ENCODE measurements around the gene RAB37. TPM values are rescaled to one million over a fixed set of nuclear protein-coding genes. Genes with fewer than 3 reads are reported as not detected.

RAB37 gene
- total RNA-seq, 2 donors from 2014 or later: 0.66 to 0.78 TPM

DNA sequence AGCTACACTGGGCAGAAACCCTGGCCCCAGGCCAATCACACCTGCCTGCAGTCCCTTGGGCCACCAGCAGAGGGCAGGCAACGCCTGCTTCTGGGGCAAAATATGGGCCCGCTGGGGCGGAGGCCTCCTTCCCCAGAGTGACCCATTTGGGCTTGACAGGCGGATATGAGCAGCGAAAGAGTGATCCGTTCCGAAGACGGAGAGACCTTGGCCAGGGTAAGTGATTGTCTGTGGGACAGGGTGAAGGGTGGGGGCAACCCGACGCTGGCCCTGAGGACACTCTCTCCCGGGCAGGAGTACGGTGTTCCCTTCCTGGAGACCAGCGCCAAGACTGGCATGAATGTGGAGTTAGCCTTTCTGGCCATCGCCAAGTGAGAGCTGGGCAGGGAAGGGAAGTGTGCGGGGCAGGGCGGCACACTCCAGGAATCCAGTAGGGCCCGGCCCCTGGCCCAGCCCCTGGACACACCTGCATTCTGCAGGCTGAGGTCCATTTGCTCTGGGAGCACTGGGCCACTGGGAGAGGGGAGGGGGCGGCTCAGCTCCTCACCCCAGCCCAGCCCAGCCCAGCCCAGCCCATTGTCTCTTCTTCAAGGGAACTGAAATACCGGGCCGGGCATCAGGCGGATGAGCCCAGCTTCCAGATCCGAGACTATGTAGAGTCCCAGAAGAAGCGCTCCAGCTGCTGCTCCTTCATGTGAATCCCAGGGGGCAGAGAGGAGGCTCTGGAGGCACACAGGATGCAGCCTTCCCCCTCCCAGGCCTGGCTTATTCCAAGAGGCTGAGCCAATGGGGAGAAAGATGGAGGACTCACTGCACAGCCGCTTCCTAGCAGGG lies 7.9 kb downstream of the RAB37 start:
- Histone ChIP-seq H3K27me3 (no peaks in the 10 kb centered on the region), H3K4me3 (no peak overlapping the region), H3K36me3 (replicated peaks in 1 of 2; ENCODE audit: insufficient read depth in 1 of 2, low read depth in 2 of 2) (no peaks in the 10 kb centered on the region), H3K4me1 (peaks cover 23% of the 10 kb centered on the region), H3K9me3 (no peaks in the 10 kb centered on the region), H3K27ac (peak overlapping the region; percentile 33 to 84 (median 69))
- ATAC-seq: peak; percentile 43
- peak; percentile 87 to 95 (median 92) for DNase-seq
- intact Hi-C loops (cut with DNase I): loop anchor here (5.0 kb wide), 2 partner anchors 32 to 122 kb away; partner anchors contain the start of gene NAT9
- peak in 1 of 3 donors; percentile 15 for TF ChIP-seq POLR2A (IDR thresholded peaks at IDR 0.05)
- TF ChIP-seq, protein P1, sequence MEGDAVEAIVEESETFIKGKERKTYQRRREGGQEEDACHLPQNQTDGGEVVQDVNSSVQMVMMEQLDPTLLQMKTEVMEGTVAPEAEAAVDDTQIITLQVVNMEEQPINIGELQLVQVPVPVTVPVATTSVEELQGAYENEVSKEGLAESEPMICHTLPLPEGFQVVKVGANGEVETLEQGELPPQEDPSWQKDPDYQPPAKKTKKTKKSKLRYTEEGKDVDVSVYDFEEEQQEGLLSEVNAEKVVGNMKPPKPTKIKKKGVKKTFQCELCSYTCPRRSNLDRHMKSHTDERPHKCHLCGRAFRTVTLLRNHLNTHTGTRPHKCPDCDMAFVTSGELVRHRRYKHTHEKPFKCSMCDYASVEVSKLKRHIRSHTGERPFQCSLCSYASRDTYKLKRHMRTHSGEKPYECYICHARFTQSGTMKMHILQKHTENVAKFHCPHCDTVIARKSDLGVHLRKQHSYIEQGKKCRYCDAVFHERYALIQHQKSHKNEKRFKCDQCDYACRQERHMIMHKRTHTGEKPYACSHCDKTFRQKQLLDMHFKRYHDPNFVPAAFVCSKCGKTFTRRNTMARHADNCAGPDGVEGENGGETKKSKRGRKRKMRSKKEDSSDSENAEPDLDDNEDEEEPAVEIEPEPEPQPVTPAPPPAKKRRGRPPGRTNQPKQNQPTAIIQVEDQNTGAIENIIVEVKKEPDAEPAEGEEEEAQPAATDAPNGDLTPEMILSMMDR (IDR thresholded peaks at IDR 0.05): peak; percentile 98 to 100 (median 99)
- WGBS, 2 donors: 21 to 86% methylated on average over 1 to 24 of the region's 24 CpGs

DNA sequence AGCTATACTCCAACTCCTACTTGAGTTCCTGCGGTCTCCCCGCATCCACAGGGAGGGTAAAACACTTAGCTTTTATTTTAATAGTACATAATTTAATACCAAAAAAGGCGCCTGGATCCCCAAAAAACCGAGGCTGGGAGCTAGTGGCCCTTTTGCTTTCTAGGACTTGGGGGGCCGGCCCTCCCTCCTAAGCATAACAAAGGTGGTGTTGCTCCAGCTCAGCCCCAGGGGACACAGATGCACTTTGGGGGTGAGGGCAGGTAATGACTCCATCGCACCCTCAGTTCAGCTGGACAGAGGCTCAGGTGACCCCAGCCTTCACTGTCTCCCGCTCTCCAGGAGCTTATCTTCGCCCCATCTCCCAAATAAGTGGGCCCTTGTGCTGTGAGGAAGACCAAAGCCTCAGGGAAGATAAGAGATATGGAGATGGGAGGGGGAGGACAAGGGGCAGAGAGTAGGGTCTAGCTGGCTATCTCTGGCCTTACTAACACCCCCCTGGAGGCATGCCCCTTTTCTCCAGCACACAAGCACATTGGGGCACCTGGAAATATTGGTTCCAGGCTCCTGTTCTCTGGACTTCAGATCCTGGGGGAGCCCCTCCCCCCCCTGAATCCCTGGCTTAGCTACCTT lies 8.6 kb downstream of the RAB37 start:
- Histone ChIP-seq H3K27ac (peak overlapping the region in 3 of 4 donors; percentile 33 to 84 (median 78)), H3K9me3 (no peaks in the 10 kb centered on the region), H3K4me1 (peaks cover 28% of the 10 kb centered on the region), H3K4me3 (no peak overlapping the region), H3K27me3 (no peaks in the 10 kb centered on the region), H3K36me3 (replicated peaks in 1 of 2; ENCODE audit: insufficient read depth in 1 of 2, low read depth in 2 of 2) (no peaks in the 10 kb centered on the region)
- no peak for ATAC-seq
- TF ChIP-seq POLR2A (IDR thresholded peaks at IDR 0.05): no peak
- TF ChIP-seq, protein P1 (IDR thresholded peaks at IDR 0.05): no peak
- 79 to 92% methylated on average over 3 to 8 of the region's 8 CpGs for WGBS, 2 donors
- DNase-seq: no peak
- intact Hi-C loops (cut with DNase I): no loop called here

DNA sequence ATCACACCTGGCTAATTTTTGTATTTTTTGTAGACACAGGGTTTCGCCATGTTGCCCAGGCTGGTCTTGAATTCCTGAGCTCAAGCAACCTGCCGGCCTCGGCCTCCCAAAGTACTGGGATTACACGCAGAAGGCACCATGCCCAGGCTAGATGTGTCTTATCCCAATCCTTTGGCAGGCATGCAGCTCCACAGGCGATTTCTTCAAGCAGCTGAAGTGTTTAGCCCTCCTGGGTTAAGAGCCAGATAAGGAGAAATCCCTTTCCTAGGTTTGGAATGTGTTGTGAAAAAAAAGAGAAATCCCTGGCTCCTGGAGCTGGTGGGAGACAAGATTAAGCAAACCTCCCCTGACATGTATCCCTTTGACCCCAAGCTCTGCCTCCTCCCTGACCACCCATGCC lies 9.3 kb downstream of the RAB37 start:
- no peaks in the 10 kb centered on the region for H3K9me3 ChIP-seq
- no peak overlapping the region for H3K4me3 ChIP-seq
- no peaks in the 10 kb centered on the region for H3K36me3 ChIP-seq (replicated peaks in 1 of 2; ENCODE audit: insufficient read depth in 1 of 2, low read depth in 2 of 2)
- ATAC-seq: no peak
- peak overlapping the region in 1 of 4 donors; percentile 3 for H3K27ac ChIP-seq
- no peak for DNase-seq
- TF ChIP-seq, protein P1 (IDR thresholded peaks at IDR 0.05): no peak
- TF ChIP-seq POLR2A (IDR thresholded peaks at IDR 0.05): no peak
- peaks cover 35% of the 10 kb centered on the region for H3K4me1 ChIP-seq
- no peaks in the 10 kb centered on the region for H3K27me3 ChIP-seq
- intact Hi-C loops (cut with DNase I): no loop called here
- 80 to 88% methylated on average over 3 to 5 of the region's 5 CpGs for WGBS, 2 donors

DNA sequence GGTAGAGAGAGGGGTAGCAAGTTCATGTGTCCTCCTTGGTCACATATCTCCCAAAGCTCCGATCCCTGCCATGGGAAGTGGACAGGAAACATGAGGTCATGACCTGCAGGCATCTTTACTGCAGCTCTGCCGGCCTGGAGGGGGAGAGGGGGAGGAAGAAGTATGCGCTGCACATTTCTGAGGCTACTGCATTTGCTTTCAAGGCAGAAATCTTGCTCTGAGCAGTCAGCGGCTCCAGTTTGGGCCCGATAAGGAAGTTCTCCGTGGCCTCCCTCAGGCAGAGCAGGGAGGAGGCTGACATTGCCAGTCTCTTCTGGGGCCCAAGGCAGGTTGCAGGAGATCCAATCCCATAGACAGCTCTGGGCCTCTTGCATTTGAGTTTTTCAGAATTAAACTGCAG lies 9.9 kb downstream of the RAB37 start:
- intact Hi-C loops (cut with DNase I): no loop called here
- Histone ChIP-seq H3K9me3 (no peaks in the 10 kb centered on the region), H3K27ac (peak overlapping the region in 2 of 4 donors; percentile 3 to 95), H3K4me3 (no peak overlapping the region), H3K36me3 (replicated peaks in 1 of 2; ENCODE audit: insufficient read depth in 1 of 2, low read depth in 2 of 2) (no peaks in the 10 kb centered on the region), H3K27me3 (no peaks in the 10 kb centered on the region), H3K4me1 (peaks cover 40% of the 10 kb centered on the region)
- TF ChIP-seq POLR2A (IDR thresholded peaks at IDR 0.05): peak in 1 of 3 donors; percentile 9
- TF ChIP-seq, protein P1 (IDR thresholded peaks at IDR 0.05): no peak
- peak in 1 of 4 donors; percentile 17 for DNase-seq
- ATAC-seq: no peak
- WGBS, 2 donors: 46 to 50% methylated on average over 2 to 6 of the region's 6 CpGs

Data from body of pancreas (tissue), 4 donors.